ENCODE data around the gene UTP20. TPM values are rescaled to one million over a fixed set of nuclear protein-coding genes. Genes with fewer than 3 reads are reported as not detected.

UTP20 gene
- total and polyA plus RNA-seq, 2 donors (not counting 3 experiments of a cell fraction or from before 2014, with no cell fraction given) = 4.6 to 23.1 TPM

- ChIA-PET CTCF (no interaction called here), POLR2A (no interaction called here)
- DNase-seq (ENCODE audit: low read depth, low spot score) = no peak
- intact Hi-C loops (cut with micrococcal nuclease) = no loop called here
- Histone ChIP-seq H3K4me1 (ENCODE audit: control insufficient read depth, extremely low read depth, insufficient read depth, low read length) (no peaks in the 10 kb centered on the region), H3K79me2 (ENCODE audit: control insufficient read depth, insufficient read depth, low read length) (no peaks in the 10 kb centered on the region), H3K9me3 (replicated peaks; ENCODE audit: control insufficient read depth, insufficient read depth, low read length) (no peaks in the 10 kb centered on the region), H3K4me3 (replicated peaks in 1 of 3; ENCODE audit: insufficient read depth in 1 of 3, low read depth in 1 of 3, low read length in 3 of 3) (no peak overlapping the region), H3K36me3 (ENCODE audit: control insufficient read depth in 2 of 2, extremely low read depth in 1 of 2, insufficient read depth in 2 of 2, low read length in 2 of 2) (peaks cover 7 to 14% of the 10 kb centered on the region in 2 experiments), H2AFZ (ENCODE audit: low read depth, low read length) (no peak overlapping the region), H3K9me1 (replicated peaks; ENCODE audit: control insufficient read depth, extremely low read depth, insufficient read depth, low read length) (no peaks in the 10 kb centered on the region), H3K4me2 (ENCODE audit: insufficient read depth, low read length) (no peak overlapping the region), H3K27me3 (ENCODE audit: control insufficient read depth in 2 of 2, insufficient read depth in 2 of 2, low read length in 2 of 2) (no peaks in the 10 kb centered on the region), H4K20me1 (replicated peaks; ENCODE audit: control insufficient read depth, extremely low read depth, insufficient read depth, low read length) (no peaks in the 10 kb centered on the region), H3K9ac (replicated peaks; ENCODE audit: extremely low read depth, insufficient read depth, low read length) (no peak overlapping the region), H3K27ac (ENCODE audit: insufficient read depth, low read depth, low read length) (no peak overlapping the region)
- no peak for FAIRE-seq
- BruUV-seq (replicated peaks) = no TSS peak
- dilution Hi-C loops (cut with MboI; ENCODE audit: extremely low pct_ligation_motif_present, low sequenced_read_pairs) = no loop called here
- TF ChIP-seq POLR2A (IDR thresholded peaks at IDR 0.05; ENCODE audit: low read depth, low read length) = no peak
- TF ChIP-seq MYC (IDR thresholded peaks at IDR 0.05; ENCODE audit: low read depth, low read length) = no peak
- TF ChIP-seq JUN (IDR thresholded peaks at IDR 0.05; ENCODE audit: borderline replicate concordance, insufficient read depth, insufficient read length, low read depth) = no peak
- no peak for TF ChIP-seq GATA2 (IDR thresholded peaks at IDR 0.05; ENCODE audit: insufficient read depth, insufficient read length, low read depth, low read length)
- TF ChIP-seq MAX (IDR thresholded peaks at IDR 0.05; ENCODE audit: insufficient read depth, insufficient read length) = no peak
- no peak for TF ChIP-seq EZH2 (IDR thresholded peaks at IDR 0.05; ENCODE audit: borderline replicate concordance, low read depth, low read length, severe bottlenecking)
- no peak for TF ChIP-seq CTCF (IDR thresholded peaks at IDR 0.05; ENCODE audit: extremely low read depth in 1 of 2, insufficient read depth in 1 of 2, low read depth in 1 of 2, low read length in 2 of 2)
- TF ChIP-seq POLR2AphosphoS5 (IDR thresholded peaks at IDR 0.05; ENCODE audit: insufficient read depth, low read depth, low read length) = no peak
- no peak for TF ChIP-seq FOS (IDR thresholded peaks at IDR 0.05; ENCODE audit: borderline replicate concordance, insufficient read depth, low read length)
These were observed 47.6 kb downstream of the UTP20 start for GRCh38 chr12:101327546-101327945.

All from endothelial cell of umbilical vein (primary cell).